SU-DHL-6 (cell line): ENCODE measurements around the gene CDHR4.
"Not testable (repeated sequence)": the region's sequence is repeated elsewhere in the genome, so short reads cannot be mapped to it uniquely, and the experiment has no call there.

Experiments used
- EZH2phosphoT487 ChIP-seq: fragments of 200-600 bp; sonication (generic), shearing (Covaris generic); conservative IDR thresholded peaks from 2 replicates; pipeline ENCODE4 v1.6.1; 2018; ENCODE audit warnings: mild to moderate bottlenecking, antibody characterized with exemption, low read length, moderate library complexity, mixed read lengths
- TF ChIP-seq, protein P1 (sequence below): fragments of 200-600 bp; sonication (generic); IDR thresholded peaks from one replicate; pipeline ENCODE4 v1.5.1; 2017; ENCODE audit warnings: antibody characterized with exemption, mild to moderate bottlenecking, low read length, moderate library complexity; ENCODE audit not compliant: insufficient read depth, poor library complexity, severe bottlenecking

DNA sequence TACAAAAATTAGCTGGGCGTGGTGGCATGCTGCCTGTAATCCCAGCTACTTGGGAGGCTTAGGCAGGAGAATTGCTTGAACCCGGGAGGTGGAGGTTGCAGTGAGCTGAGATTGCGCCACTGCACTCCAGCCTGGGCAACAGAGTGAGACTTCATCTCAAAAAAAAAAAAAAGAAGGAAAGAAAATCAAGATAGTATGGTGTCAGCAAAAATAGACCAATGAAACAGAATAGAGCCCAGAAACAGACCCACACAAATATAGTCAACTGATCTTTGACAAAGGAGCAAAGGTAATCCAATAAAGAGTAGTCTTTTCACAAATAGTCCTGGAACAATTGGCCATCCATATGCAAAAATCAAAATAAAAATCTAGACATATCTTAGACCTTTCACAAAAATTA lies 23.5 kb upstream of the CDHR4 start:
- TF ChIP-seq, protein P1, sequence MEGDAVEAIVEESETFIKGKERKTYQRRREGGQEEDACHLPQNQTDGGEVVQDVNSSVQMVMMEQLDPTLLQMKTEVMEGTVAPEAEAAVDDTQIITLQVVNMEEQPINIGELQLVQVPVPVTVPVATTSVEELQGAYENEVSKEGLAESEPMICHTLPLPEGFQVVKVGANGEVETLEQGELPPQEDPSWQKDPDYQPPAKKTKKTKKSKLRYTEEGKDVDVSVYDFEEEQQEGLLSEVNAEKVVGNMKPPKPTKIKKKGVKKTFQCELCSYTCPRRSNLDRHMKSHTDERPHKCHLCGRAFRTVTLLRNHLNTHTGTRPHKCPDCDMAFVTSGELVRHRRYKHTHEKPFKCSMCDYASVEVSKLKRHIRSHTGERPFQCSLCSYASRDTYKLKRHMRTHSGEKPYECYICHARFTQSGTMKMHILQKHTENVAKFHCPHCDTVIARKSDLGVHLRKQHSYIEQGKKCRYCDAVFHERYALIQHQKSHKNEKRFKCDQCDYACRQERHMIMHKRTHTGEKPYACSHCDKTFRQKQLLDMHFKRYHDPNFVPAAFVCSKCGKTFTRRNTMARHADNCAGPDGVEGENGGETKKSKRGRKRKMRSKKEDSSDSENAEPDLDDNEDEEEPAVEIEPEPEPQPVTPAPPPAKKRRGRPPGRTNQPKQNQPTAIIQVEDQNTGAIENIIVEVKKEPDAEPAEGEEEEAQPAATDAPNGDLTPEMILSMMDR: not testable (repeated sequence)
- not testable (repeated sequence) for TF ChIP-seq EZH2phosphoT487
